Measurements from ENCODE around the gene FNTB. TPM values are rescaled to one million over a fixed set of nuclear protein-coding genes. Genes with fewer than 3 reads are reported as not detected.

Gene FNTB
- total RNA-seq, 1 experiment from 2014 or later: 20.7 TPM

DNA sequence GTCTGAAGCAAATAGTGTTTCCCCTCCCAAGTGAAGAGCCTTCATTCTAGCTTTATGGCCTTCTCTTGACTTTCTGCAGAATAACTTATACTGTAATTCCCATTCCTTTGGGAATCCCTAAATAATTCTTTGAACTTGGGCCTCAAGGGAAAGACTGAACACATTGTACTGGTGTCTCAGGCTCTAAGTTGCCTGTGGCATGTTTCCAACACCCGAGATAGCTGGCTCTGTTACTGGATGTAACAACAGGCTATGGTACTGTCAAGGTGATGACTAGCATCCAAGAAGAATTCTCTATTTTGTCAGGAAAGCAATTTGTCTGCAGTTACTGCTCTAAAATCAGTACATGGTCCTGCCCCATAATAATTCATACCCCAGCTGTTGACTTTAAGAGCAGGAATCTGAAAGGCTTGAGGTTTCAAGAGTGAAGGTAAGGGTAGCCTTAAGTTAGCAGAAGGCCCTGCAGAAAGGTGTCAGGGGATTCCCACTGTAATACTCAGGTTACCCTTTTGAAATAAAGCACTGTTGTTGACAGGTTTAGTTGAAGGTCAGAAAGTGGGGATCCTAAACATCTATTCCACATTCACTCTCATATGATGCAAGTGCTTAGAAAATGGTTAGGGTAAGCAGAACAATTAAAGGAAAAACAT lies 49.4 kb upstream of the FNTB start:
- DNase-seq: no peak
- no peaks in the 10 kb centered on the region for H3K27me3 Mint-ChIP-seq (ENCODE audit: low read depth)
- Histone ChIP-seq H2BK12ac (ENCODE audit: insufficient read length, low read depth, low read length) (no peak overlapping the region), H3K27ac (ENCODE audit: insufficient read length, low read depth, low read length) (no peak overlapping the region), H3K79me1 (ENCODE audit: insufficient read depth, low read depth, low read length, poor library complexity, severe bottlenecking) (no peaks in the 10 kb centered on the region), H3K23ac (ENCODE audit: insufficient read length, low read depth, low read length) (no peak overlapping the region), H2BK5ac (ENCODE audit: insufficient read length, low read length) (no peak overlapping the region), H2BK20ac (ENCODE audit: low read depth, low read length, poor library complexity, severe bottlenecking) (no peak overlapping the region), H3K56ac (ENCODE audit: insufficient read length, low read depth, low read length) (no peak overlapping the region), H3K9me3 (ENCODE audit: control insufficient read depth, low read depth, low read length) (no peaks in the 10 kb centered on the region), H4K8ac (replicated peaks; ENCODE audit: insufficient read length, low read depth, low read length) (no peak overlapping the region), H2BK120ac (ENCODE audit: low read depth, low read length, poor library complexity, severe bottlenecking) (no peak overlapping the region), H3K9ac (ENCODE audit: extremely low read depth, insufficient read length, low read length) (no peak overlapping the region), H3K4me1 (ENCODE audit: insufficient read depth, low read length) (no peaks in the 10 kb centered on the region), H2AFZ (ENCODE audit: low read length) (no peak overlapping the region), H4K20me1 (ENCODE audit: control insufficient read depth, insufficient read depth, insufficient read length) (no peaks in the 10 kb centered on the region), H4K91ac (ENCODE audit: insufficient read length, low read depth, low read length) (no peak overlapping the region), H2AK5ac (ENCODE audit: insufficient read length, low read length) (no peak overlapping the region), H4K5ac (ENCODE audit: insufficient read length, low read depth, low read length) (no peak overlapping the region), H3K4me2 (ENCODE audit: insufficient read depth, insufficient read length, low read length) (no peak overlapping the region), H3K4ac (ENCODE audit: low read depth, low read length) (no peak overlapping the region), H3K23me2 (ENCODE audit: insufficient read length, low read depth, low read length, poor library complexity, severe bottlenecking) (no peaks in the 10 kb centered on the region), H3K18ac (ENCODE audit: insufficient read length, low read depth, low read length) (no peak overlapping the region), H3K14ac (ENCODE audit: insufficient read depth, low read length) (no peak overlapping the region), H3K79me2 (ENCODE audit: insufficient read depth, low read length) (no peaks in the 10 kb centered on the region), H3T11ph (ENCODE audit: low read length) (no peak overlapping the region), H3K27me3 (ENCODE audit: insufficient read depth, low read length) (no peaks in the 10 kb centered on the region), H2BK15ac (ENCODE audit: low read depth, low read length) (no peak overlapping the region)
- peaks cover 0 to 27% (median 19%) of the 10 kb centered on the region in 3 experiments for H3K36me3 Mint-ChIP-seq (ENCODE audit: insufficient read depth in 1 of 3, low read depth in 3 of 3)
- no peak overlapping the region for H3K4me3 Mint-ChIP-seq
- no peaks in the 10 kb centered on the region for H3K9me3 Mint-ChIP-seq
- TF ChIP-seq, protein P1, sequence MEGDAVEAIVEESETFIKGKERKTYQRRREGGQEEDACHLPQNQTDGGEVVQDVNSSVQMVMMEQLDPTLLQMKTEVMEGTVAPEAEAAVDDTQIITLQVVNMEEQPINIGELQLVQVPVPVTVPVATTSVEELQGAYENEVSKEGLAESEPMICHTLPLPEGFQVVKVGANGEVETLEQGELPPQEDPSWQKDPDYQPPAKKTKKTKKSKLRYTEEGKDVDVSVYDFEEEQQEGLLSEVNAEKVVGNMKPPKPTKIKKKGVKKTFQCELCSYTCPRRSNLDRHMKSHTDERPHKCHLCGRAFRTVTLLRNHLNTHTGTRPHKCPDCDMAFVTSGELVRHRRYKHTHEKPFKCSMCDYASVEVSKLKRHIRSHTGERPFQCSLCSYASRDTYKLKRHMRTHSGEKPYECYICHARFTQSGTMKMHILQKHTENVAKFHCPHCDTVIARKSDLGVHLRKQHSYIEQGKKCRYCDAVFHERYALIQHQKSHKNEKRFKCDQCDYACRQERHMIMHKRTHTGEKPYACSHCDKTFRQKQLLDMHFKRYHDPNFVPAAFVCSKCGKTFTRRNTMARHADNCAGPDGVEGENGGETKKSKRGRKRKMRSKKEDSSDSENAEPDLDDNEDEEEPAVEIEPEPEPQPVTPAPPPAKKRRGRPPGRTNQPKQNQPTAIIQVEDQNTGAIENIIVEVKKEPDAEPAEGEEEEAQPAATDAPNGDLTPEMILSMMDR (conservative IDR thresholded peaks at IDR 0.05): no peak
- H3K4me1 Mint-ChIP-seq: peaks cover 1% of the 10 kb centered on the region in 2 experiments; a peak in 3 of 4 replicates
- no CpG with 5 or more reads among the region's 1 CpG for WGBS (ENCODE audit: extremely low coverage, insufficient read length, low lambda C conversion rate)
- no peak overlapping the region; a peak in 1 of 7 replicates for H3K27ac Mint-ChIP-seq

Data from H9 (cell line).